AG04450 (cell line): ENCODE measurements around the gene LONRF2. TPM values are rescaled to one million over a fixed set of nuclear protein-coding genes. Genes with fewer than 3 reads are reported as not detected.
A peak's percentile ranks its signal among the peaks of the same experiment; 100 is the strongest.

Experiments used
- CTCF ChIA-PET: fragments of 300-600, 350-600 bp; formaldehyde crosslinking; extraction: SDS; loops from one replicate; lab custom pipeline; 2022; ENCODE audit warnings: antibody characterized with exemption, inconsistent platforms; lab: Charles Lee
- POLR2A ChIA-PET: fragments of 350-600 bp; formaldehyde crosslinking; extraction: SDS; loops from one replicate; lab custom pipeline; 2021; ENCODE audit warnings: antibody characterized with exemption, inconsistent platforms; lab: Yijun Ruan, JAX
- DNase-seq: peaks from one replicate; pipeline ENCODE4 v3.0.0-alpha.2; 2011; ENCODE audit warnings: low read depth, low spot score
- H3K27ac ChIP-seq: one replicate; pipeline ENCODE4 v1.5.1; 2012; ENCODE audit warnings: low read depth, low read length, control low read depth
- H3K27me3 ChIP-seq: one replicate; pipeline ENCODE4 v1.6.0; 2012; ENCODE audit warnings: low read length; ENCODE audit not compliant: control insufficient read depth, insufficient read depth
- H3K4me3 ChIP-seq: 2 replicates; pipeline ENCODE4 v1.5.1; 2011; ENCODE audit warnings: mild to moderate bottlenecking, low read depth, low read length, control low read depth
- H3K9me3 ChIP-seq: 2 replicates; pipeline ENCODE4 v1.5.1; 2012; ENCODE audit warnings: low read length; ENCODE audit not compliant: control insufficient read depth, insufficient read depth
- CTCF ChIP-seq: IDR thresholded peaks from 2 replicates; pipeline ENCODE4 v1.5.1; 2011; ENCODE audit warnings: low read depth, low read length, control low read depth, inconsistent platforms
- polyA plus RNA-seq: library from polyadenylated mRNA; depleted of rRNA; stranded (reverse); fragments of >200 nt; gene quantifications from 2 replicates; pipeline ENCODE4 v1.2.3, GENCODE V29; 2011

The LONRF2 gene
- polyA plus RNA-seq, 1 experiment = 0.98 TPM

- CTCF ChIA-PET = no interaction called here
- H3K9me3 ChIP-seq = peaks cover 3% of the 10 kb centered on the region; the same call in 1 of the 2 replicates
- no peak overlapping the region for H3K4me3 ChIP-seq
- POLR2A ChIA-PET = no interaction called here
- DNase-seq = no peak
- no peaks in the 10 kb centered on the region for H3K27me3 ChIP-seq
- no peak overlapping the region for H3K27ac ChIP-seq
- peak; percentile 31 for TF ChIP-seq CTCF
Measured at GRCh38 chr2:100237163-100237562, 85.1 kb downstream of the LONRF2 start.

GRCh38 chr2:100236166-100236565, 86.1 kb downstream of the LONRF2 start:
- CTCF ChIA-PET = interaction anchor here (0.6 kb wide), 1 partner anchor 553 kb away, joined by 7 read pairs; no protein-coding TSS in a partner anchor

GRCh38 chr2:100235581-100235980, 86.7 kb downstream of the LONRF2 start:
- no peak for TF ChIP-seq CTCF
- no peak for DNase-seq
- Histone ChIP-seq H3K9me3 (peaks cover 3% of the 10 kb centered on the region; the same call in 1 of the 2 replicates), H3K27me3 (no peaks in the 10 kb centered on the region), H3K4me3 (no peak overlapping the region), H3K27ac (no peak overlapping the region)
- CTCF ChIA-PET = interaction anchor here (0.6 kb wide), 1 partner anchor 552 kb away, joined by 7 read pairs; no protein-coding TSS in a partner anchor
- POLR2A ChIA-PET = no interaction called here

More at GRCh38 chr2:100236166-100236565, 86.1 kb downstream of the LONRF2 start:
- no peaks in the 10 kb centered on the region for H3K27me3 ChIP-seq
- peaks cover 3% of the 10 kb centered on the region; the same call in 1 of the 2 replicates for H3K9me3 ChIP-seq
- no peak overlapping the region for H3K27ac ChIP-seq
- no peak for DNase-seq
- TF ChIP-seq CTCF = no peak
- POLR2A ChIA-PET = no interaction called here
- H3K4me3 ChIP-seq = no peak overlapping the region

- DNase-seq = no peak
- ChIA-PET POLR2A (no interaction called here), CTCF (no interaction called here)
- Histone ChIP-seq H3K9me3 (peaks cover 3% of the 10 kb centered on the region; the same call in 1 of the 2 replicates), H3K27me3 (no peaks in the 10 kb centered on the region), H3K4me3 (no peak overlapping the region), H3K27ac (no peak overlapping the region)
- no peak for TF ChIP-seq CTCF
Measured at GRCh38 chr2:100235098-100235497, 87.2 kb downstream of the LONRF2 start.

GRCh38 chr2:100234141-100234540, 88.2 kb downstream of the LONRF2 start:
- H3K27ac ChIP-seq = no peak overlapping the region
- H3K9me3 ChIP-seq = peaks cover 3% of the 10 kb centered on the region; the same call in 1 of the 2 replicates
- peak; percentile 21 for DNase-seq
- no peak for TF ChIP-seq CTCF
- H3K4me3 ChIP-seq = no peak overlapping the region
- CTCF ChIA-PET = no interaction called here
- POLR2A ChIA-PET = no interaction called here
- no peaks in the 10 kb centered on the region for H3K27me3 ChIP-seq
